H1 (cell line): ENCODE results near the gene TIMMDC1. TPM values are rescaled to one million over a fixed set of nuclear protein-coding genes. Genes with fewer than 3 reads are reported as not detected.

Experiments used
- BCL11A ChIP-seq, 2 experiments: IDR thresholded peaks; one replicate each; pipeline ENCODE4 v1.6.1; 2011; ENCODE audit warnings: low read depth in 2 of 2, low read length in 2 of 2, mild to moderate bottlenecking in 2 of 2
- CBX5 ChIP-seq: fragments of 300-800, 300-1000 bp; sonication (generic); IDR thresholded peaks from 2 replicates; pipeline ENCODE4 v1.7.1; 2016; ENCODE audit warnings: antibody characterized with exemption, low read length, low read depth
- EP300 ChIP-seq, 2 experiments: IDR thresholded peaks; 1 replicate in 1 of 2; 2 replicates in 1 of 2; pipeline ENCODE4 v1.6.1; 2011 to 2012; ENCODE audit warnings: low read depth in 2 of 2, low read length in 2 of 2, mild to moderate bottlenecking in 2 of 2, borderline replicate concordance in 1 of 2, inconsistent platforms in 1 of 2, moderate library complexity in 1 of 2
- GABPA ChIP-seq: IDR thresholded peaks from 2 replicates; pipeline ENCODE4 v1.6.1; 2011; ENCODE audit warnings: mild to moderate bottlenecking, low read length, moderate library complexity, borderline replicate concordance; ENCODE audit not compliant: insufficient read depth
- JUN ChIP-seq: IDR thresholded peaks from 2 replicates; pipeline ENCODE4 v1.6.1; 2011; ENCODE audit warnings: low read depth, mild to moderate bottlenecking, improper control_type of control experiment, low read length
- KDM5A ChIP-seq: fragments of 200-600 bp; IDR thresholded peaks from 2 replicates; pipeline ENCODE4 v1.7.1; 2012; ENCODE audit warnings: mild to moderate bottlenecking, low read length, inconsistent platforms, mixed read lengths
- NANOG ChIP-seq: IDR thresholded peaks from 2 replicates; pipeline ENCODE4 v1.6.1; 2011; ENCODE audit warnings: low read length, low read depth, mild to moderate bottlenecking, inconsistent platforms; ENCODE audit not compliant: insufficient read depth, poor library complexity, severe bottlenecking
- SIN3A ChIP-seq, 2 experiments: IDR thresholded peaks in 1 of 2; conservative IDR thresholded peaks in 1 of 2; 2 replicates each; pipeline ENCODE4 v1.6.1; 2011 to 2012; ENCODE audit warnings: low read length in 2 of 2, improper control_type of control experiment in 1 of 2, low read depth in 1 of 2, mild to moderate bottlenecking in 1 of 2
- polyA plus RNA-seq, 7 experiments: library from polyadenylated mRNA; depleted of rRNA in 3 of 7; stranded (reverse) in 5 of 7; unstranded in 2 of 7; fragments of >200 nt in 5 of 7; fragments of 200-250 nt in 2 of 7; gene quantifications; 1 replicate in 5 of 7; 2 replicates in 1 of 7; 4 replicates in 1 of 7; pipeline versions ENCODE4 v1.2.1 to v1.2.3, GENCODE V29; 2011 to 2013; ENCODE audit warnings: missing spikeins in 2 of 7, mixed read lengths in 2 of 7
- total RNA-seq: library from RNA; stranded (reverse); fragmentation: NEBNext Ultra II Directional; extraction: Animal tissue kit (Norgen Biotek cat#: 25700); gene quantifications from 2 replicates; pipeline ENCODE4 v1.2.1, GENCODE V29; 2021
- TF ChIP-seq, protein P1 (sequence below): fragments of 300-600 bp; sonication (generic); IDR thresholded peaks from 2 replicates; pipeline ENCODE4 v1.7.1; 2012; ENCODE audit warnings: low read length, moderate library complexity, mild to moderate bottlenecking, inconsistent platforms; ENCODE audit not compliant: insufficient replicate concordance
- TF ChIP-seq, protein P2 (sequence below): IDR thresholded peaks from 2 replicates; pipeline ENCODE4 v1.6.1; 2011; ENCODE audit warnings: low read length, improper control_type of control experiment

The TIMMDC1 gene
- total and polyA plus RNA-seq, 2 of the 8 experiments (the other 6 are each of a cell fraction or from before 2014, with no cell fraction given) = 80.7 to 128 TPM

DNA sequence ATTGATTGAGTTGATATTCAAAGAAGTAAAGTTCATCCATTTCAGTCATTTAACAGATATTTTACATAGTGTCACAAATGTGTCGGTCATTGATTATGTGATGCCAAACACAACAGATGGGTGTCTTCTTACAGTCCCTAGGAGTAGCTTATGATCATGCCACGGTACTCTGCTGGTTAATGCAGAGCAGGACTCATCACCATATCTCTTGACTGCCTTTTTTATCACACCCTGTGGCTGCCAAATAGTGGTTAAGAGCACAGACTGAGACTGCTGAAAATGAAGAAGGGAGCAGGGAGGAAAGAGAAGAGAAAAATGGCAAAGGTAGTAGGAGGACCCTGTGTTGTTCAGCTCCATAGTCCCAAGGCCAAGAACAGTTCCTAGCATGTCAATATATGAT lies 12.8 kb upstream of the TIMMDC1 start (continued):
- TF ChIP-seq, protein P1, sequence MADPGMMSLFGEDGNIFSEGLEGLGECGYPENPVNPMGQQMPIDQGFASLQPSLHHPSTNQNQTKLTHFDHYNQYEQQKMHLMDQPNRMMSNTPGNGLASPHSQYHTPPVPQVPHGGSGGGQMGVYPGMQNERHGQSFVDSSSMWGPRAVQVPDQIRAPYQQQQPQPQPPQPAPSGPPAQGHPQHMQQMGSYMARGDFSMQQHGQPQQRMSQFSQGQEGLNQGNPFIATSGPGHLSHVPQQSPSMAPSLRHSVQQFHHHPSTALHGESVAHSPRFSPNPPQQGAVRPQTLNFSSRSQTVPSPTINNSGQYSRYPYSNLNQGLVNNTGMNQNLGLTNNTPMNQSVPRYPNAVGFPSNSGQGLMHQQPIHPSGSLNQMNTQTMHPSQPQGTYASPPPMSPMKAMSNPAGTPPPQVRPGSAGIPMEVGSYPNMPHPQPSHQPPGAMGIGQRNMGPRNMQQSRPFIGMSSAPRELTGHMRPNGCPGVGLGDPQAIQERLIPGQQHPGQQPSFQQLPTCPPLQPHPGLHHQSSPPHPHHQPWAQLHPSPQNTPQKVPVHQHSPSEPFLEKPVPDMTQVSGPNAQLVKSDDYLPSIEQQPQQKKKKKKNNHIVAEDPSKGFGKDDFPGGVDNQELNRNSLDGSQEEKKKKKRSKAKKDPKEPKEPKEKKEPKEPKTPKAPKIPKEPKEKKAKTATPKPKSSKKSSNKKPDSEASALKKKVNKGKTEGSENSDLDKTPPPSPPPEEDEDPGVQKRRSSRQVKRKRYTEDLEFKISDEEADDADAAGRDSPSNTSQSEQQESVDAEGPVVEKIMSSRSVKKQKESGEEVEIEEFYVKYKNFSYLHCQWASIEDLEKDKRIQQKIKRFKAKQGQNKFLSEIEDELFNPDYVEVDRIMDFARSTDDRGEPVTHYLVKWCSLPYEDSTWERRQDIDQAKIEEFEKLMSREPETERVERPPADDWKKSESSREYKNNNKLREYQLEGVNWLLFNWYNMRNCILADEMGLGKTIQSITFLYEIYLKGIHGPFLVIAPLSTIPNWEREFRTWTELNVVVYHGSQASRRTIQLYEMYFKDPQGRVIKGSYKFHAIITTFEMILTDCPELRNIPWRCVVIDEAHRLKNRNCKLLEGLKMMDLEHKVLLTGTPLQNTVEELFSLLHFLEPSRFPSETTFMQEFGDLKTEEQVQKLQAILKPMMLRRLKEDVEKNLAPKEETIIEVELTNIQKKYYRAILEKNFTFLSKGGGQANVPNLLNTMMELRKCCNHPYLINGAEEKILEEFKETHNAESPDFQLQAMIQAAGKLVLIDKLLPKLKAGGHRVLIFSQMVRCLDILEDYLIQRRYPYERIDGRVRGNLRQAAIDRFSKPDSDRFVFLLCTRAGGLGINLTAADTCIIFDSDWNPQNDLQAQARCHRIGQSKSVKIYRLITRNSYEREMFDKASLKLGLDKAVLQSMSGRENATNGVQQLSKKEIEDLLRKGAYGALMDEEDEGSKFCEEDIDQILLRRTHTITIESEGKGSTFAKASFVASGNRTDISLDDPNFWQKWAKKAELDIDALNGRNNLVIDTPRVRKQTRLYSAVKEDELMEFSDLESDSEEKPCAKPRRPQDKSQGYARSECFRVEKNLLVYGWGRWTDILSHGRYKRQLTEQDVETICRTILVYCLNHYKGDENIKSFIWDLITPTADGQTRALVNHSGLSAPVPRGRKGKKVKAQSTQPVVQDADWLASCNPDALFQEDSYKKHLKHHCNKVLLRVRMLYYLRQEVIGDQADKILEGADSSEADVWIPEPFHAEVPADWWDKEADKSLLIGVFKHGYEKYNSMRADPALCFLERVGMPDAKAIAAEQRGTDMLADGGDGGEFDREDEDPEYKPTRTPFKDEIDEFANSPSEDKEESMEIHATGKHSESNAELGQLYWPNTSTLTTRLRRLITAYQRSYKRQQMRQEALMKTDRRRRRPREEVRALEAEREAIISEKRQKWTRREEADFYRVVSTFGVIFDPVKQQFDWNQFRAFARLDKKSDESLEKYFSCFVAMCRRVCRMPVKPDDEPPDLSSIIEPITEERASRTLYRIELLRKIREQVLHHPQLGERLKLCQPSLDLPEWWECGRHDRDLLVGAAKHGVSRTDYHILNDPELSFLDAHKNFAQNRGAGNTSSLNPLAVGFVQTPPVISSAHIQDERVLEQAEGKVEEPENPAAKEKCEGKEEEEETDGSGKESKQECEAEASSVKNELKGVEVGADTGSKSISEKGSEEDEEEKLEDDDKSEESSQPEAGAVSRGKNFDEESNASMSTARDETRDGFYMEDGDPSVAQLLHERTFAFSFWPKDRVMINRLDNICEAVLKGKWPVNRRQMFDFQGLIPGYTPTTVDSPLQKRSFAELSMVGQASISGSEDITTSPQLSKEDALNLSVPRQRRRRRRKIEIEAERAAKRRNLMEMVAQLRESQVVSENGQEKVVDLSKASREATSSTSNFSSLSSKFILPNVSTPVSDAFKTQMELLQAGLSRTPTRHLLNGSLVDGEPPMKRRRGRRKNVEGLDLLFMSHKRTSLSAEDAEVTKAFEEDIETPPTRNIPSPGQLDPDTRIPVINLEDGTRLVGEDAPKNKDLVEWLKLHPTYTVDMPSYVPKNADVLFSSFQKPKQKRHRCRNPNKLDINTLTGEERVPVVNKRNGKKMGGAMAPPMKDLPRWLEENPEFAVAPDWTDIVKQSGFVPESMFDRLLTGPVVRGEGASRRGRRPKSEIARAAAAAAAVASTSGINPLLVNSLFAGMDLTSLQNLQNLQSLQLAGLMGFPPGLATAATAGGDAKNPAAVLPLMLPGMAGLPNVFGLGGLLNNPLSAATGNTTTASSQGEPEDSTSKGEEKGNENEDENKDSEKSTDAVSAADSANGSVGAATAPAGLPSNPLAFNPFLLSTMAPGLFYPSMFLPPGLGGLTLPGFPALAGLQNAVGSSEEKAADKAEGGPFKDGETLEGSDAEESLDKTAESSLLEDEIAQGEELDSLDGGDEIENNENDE = no peak
- TF ChIP-seq GABPA (no peak), BCL11A (IDR thresholded peaks at IDR 0.05; ENCODE audit: low read depth in 2 of 2, low read length in 2 of 2) (no peak), NANOG (no peak), EP300 (IDR thresholded peaks at IDR 0.05; ENCODE audit: borderline replicate concordance in 1 of 2, low read depth in 2 of 2, low read length in 2 of 2) (no peak), JUN (no peak), CBX5 (no peak), SIN3A (conservative IDR thresholded peaks at IDR 0.05 in 1 of 2, IDR thresholded peaks at IDR 0.05 in 1 of 2; ENCODE audit: low read depth in 1 of 2, low read length in 2 of 2) (no peak), KDM5A (no peak)
- TF ChIP-seq, protein P2, sequence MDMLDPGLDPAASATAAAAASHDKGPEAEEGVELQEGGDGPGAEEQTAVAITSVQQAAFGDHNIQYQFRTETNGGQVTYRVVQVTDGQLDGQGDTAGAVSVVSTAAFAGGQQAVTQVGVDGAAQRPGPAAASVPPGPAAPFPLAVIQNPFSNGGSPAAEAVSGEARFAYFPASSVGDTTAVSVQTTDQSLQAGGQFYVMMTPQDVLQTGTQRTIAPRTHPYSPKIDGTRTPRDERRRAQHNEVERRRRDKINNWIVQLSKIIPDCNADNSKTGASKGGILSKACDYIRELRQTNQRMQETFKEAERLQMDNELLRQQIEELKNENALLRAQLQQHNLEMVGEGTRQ = no peak
